Measurements from ENCODE around the gene BTN2A1.

GRCh38 chr6:26432627-26433201 is 25.0 kb upstream of the BTN2A1 start:
- no peak for TF ChIP-seq CTCF (IDR thresholded peaks at IDR 0.05 in 4 of 5, conservative IDR thresholded peaks at IDR 0.05 in 1 of 5)
- TF ChIP-seq POLR2A (IDR thresholded peaks at IDR 0.05): no peak
